ENCODE data around the gene SLC17A5.

Gene SLC17A5

DNA sequence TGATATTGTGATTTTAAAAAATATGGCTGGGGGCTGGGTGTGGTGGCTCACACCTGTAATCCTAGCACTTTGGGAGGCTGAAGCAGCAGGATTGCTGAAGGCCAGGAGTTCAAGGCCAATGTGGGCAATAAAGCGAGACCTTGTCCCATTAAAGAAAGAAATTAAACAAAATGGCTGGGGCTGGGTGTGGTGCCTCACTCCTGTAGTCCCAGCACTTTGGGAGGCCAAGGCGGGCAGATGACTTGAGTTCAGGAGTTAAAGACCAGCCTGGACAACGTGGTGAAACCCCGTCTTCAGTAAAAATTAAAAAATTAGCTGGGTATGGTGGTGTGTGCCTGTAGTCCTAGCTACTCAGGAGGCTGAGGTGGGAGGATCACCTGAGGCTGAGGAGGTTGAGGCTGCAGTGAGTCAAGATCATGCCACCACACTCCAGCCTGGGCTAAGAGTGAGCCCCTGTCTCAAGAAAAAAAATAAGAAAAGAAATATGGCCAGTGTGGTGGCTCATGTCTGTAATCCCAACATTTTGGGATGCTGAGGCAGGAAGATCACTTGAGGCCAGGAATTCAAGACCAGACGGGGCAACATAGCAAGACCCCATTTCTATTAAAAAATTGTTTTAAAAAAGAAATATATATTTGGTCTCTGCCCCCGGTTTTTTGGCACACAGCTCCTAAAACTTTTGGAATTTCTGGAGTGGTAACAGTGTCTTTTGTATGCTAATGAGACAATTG is 39.8 kb downstream of the SLC17A5 start:
- TF ChIP-seq ZNF274 (IDR thresholded peaks at IDR 0.05; ENCODE audit: low read depth, low read length), result no peak
- no peak overlapping the region for H3K4me3 ChIP-seq (ENCODE audit: low read length)

DNA sequence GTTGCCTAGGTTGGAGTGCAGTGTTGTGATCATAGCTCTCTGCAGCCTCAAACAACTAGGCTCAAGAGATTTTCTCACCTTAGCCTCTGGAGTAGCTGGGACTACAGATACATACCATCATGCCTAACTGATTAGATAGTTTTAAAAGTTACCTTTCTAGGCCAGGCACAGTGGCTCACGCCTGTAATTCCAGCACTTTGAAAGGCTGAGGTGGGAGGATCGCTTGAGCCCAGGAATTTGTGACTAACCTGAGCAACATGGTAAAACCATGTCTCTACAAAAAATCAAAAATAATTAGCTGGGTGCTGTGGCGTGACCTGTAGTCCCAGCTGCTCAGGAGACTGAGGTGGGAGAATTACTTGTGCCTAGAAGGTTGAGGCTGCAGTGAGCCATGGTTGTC is 41.2 kb downstream of the SLC17A5 start:
- TF ChIP-seq ZNF274 (IDR thresholded peaks at IDR 0.05; ENCODE audit: low read depth, low read length), result no peak
- no peak overlapping the region for H3K4me3 ChIP-seq (ENCODE audit: low read length)

- no peak overlapping the region for H3K4me3 ChIP-seq (ENCODE audit: low read length)
- no peak for TF ChIP-seq ZNF274 (IDR thresholded peaks at IDR 0.05; ENCODE audit: low read depth, low read length)
These were observed 43.1 kb downstream of the SLC17A5 start for GRCh38 chr6:73610444-73611275.

DNA sequence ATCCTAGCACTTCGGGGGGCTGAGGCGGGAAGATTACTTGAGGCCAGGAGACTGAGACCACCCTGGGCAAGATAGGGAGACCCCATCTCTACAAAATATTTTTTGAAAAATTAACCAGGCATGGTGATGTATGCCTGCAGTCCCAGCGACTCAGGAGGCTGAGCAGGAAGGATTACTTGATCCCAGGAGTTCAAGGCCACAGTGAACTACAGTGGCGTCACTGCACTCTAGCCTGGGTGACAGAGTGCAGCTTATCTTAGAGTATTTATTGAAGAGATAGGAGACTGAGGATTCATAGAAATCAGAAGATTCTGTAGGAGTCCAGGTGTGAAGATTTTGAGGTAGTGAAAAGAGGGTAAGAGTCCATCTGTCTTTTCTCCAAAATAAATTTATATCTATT is 45.0 kb downstream of the SLC17A5 start:
- no peak for TF ChIP-seq ZNF274 (IDR thresholded peaks at IDR 0.05; ENCODE audit: low read depth, low read length)
- H3K4me3 ChIP-seq (ENCODE audit: low read length), result no peak overlapping the region

DNA sequence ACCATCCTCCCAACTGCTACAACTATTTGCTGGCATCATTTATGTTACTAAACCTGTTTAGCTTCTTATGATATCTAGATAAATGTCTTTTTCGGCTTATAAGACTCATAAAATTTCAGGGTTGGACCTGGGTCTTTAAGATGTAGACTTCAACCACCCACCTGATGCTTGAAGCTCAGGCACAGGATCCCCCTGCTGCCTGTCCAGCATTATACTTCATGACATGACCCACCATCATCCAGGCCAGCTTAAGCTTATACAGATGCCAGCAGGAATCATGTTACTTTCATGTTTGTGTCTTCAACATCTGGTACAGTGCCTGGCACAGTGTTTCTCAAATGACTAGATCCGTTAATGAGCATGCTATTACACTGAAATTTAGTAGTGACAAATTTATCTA is 47.4 kb downstream of the SLC17A5 start:
- no peak overlapping the region for H3K4me3 ChIP-seq (ENCODE audit: low read length)
- TF ChIP-seq ZNF274 (IDR thresholded peaks at IDR 0.05; ENCODE audit: low read depth, low read length), result no peak

DNA sequence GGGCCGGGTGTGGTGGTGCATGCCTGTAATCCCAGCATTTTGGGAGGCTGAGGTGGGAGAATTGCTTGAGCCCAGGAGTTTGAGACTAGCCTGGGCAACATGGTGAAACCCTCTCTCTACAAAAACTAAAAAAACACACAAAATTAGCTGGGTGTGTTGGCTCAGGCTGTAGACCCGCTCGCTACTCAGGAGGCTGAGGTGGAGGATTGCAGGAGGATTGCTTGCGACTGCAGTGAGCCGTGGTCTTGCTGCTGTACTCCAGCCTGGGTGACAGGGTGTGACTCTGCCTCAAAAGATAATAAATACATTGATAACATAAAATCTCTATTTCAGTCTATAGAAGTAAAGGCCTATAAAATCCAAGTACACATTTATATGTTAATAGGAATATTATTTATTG is 49.3 kb downstream of the SLC17A5 start:
- TF ChIP-seq ZNF274 (IDR thresholded peaks at IDR 0.05; ENCODE audit: low read depth, low read length), result no peak
- no peak overlapping the region for H3K4me3 ChIP-seq (ENCODE audit: low read length)

DNA sequence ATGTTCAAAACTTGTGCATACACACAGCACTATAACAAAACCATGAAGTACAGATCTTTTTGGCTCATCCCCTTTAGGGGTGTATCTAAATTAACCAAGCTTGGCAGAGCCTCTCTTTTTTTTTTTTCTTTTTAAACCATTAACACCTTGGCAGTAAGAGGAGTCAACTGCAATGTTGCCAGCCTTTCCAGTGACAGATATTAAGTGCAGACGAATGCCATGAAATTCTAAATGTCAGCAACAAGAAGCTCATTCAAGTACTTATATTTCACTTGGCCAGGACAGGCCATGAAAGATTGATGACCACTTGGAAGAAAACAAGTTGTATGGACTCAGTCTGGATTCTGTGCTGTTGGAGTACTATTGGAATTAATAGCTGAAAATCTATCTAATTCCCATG is 49.8 kb downstream of the SLC17A5 start:
- no peak for TF ChIP-seq ZNF274 (IDR thresholded peaks at IDR 0.05; ENCODE audit: low read depth, low read length)
- no peak overlapping the region for H3K4me3 ChIP-seq (ENCODE audit: low read length)

DNA sequence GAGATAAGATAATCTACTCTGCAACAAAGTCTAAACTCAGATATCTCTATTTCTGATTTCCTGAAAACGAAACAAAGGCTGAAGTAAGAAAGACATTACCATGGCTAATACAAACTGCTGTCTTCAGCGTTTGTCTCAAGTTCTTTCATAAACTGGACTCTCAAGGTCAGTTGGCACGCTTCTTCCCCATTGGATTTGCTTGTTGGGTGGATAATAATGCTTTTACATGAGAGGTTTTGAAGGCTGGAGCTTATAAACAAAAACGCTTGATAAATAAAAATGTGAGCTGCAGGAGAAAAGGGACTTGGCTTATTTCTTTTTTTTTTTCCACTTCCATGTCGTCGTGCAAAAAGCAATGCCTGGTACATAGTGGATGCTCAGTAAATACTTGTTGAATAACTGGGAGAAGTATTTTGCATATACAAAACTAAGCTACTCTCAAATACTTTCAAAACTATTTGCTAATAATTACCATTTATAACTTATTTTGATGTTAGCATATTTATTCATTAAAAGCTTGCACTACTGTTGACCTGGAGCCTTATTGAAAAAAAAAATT is 67.3 kb downstream of the SLC17A5 start:
- TF ChIP-seq ZNF274 (IDR thresholded peaks at IDR 0.05; ENCODE audit: low read depth, low read length), result no peak
- peak overlapping the region; percentile 38 for H3K4me3 ChIP-seq (ENCODE audit: low read length)

- H3K4me3 ChIP-seq (ENCODE audit: low read length), result peak overlapping the region; percentile 38
- no peak for TF ChIP-seq ZNF274 (IDR thresholded peaks at IDR 0.05; ENCODE audit: low read depth, low read length)
These were observed 68.0 kb downstream of the SLC17A5 start for GRCh38 chr6:73585566-73586415.

- no peak overlapping the region for H3K4me3 ChIP-seq (ENCODE audit: low read length)
These were observed 72.5 kb downstream of the SLC17A5 start for GRCh38 chr6:73581293-73581692.

GRCh38 chr6:73580247-73581149 is 73.3 kb downstream of the SLC17A5 start:
- TF ChIP-seq ZNF274 (IDR thresholded peaks at IDR 0.05; ENCODE audit: low read depth, low read length), result no peak
- peak overlapping the region; percentile 31; the same call in 1 of the 2 replicates for H3K4me3 ChIP-seq (ENCODE audit: low read length)

More at GRCh38 chr6:73581293-73581692, 72.5 kb downstream of the SLC17A5 start:
- no peak for TF ChIP-seq ZNF274 (IDR thresholded peaks at IDR 0.05; ENCODE audit: low read depth, low read length)

GRCh38 chr6:73579851-73580246 is 73.9 kb downstream of the SLC17A5 start:
- no peak for TF ChIP-seq ZNF274 (IDR thresholded peaks at IDR 0.05; ENCODE audit: low read depth, low read length)

DNA sequence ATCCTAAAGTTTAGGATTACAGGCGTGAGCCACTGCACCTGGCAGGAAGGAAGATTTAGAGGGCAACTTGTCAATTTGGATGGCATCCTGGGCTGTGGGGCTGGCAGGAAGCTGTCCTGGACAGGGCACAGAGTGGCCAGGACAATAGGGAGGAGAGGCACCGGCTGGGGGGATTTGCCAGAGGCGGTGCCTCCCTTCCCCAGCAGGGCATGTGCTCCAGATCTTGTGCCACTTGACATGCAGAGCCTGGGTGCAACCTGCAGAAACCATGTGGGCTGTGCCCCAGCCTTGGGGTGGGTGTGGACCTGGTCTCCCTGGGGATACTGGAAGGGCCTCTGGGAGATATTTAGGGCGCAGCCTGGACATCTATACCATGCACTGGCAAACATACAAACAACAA is 74.4 kb downstream of the SLC17A5 start:
- no peak overlapping the region for H3K4me3 ChIP-seq (ENCODE audit: low read length)
- TF ChIP-seq ZNF274 (IDR thresholded peaks at IDR 0.05; ENCODE audit: low read depth, low read length), result no peak

More at GRCh38 chr6:73579851-73580246, 73.9 kb downstream of the SLC17A5 start:
- peak overlapping the region; percentile 31; the same call in 1 of the 2 replicates for H3K4me3 ChIP-seq (ENCODE audit: low read length)

Measured in GM08714 (cell line).